GM04504 (cell line): ENCODE data around the gene S100A12.

Experiments
- DNase-seq: peaks from one replicate; pipeline ENCODE4 v3.0.0-alpha.2; 2012; ENCODE audit warnings: low read depth

The S100A12 gene

GRCh38 chr1:153367090-153367489, 8.3 kb downstream of the S100A12 start:
- no peak for DNase-seq

GRCh38 chr1:153366261-153366660, 9.2 kb downstream of the S100A12 start:
- DNase-seq = no peak

- DNase-seq = no peak
These were observed 9.7 kb downstream of the S100A12 start for GRCh38 chr1:153365696-153366095.

GRCh38 chr1:153364766-153365666, 10.4 kb downstream of the S100A12 start:
- no peak for DNase-seq

- no peak for DNase-seq
These were observed 11.3 kb downstream of the S100A12 start for GRCh38 chr1:153364156-153364555.

GRCh38 chr1:153363641-153364040, 11.8 kb downstream of the S100A12 start:
- DNase-seq = no peak

- DNase-seq = no peak
These were observed 13.1 kb downstream of the S100A12 start for GRCh38 chr1:153362187-153362775.

GRCh38 chr1:153361480-153362109, 13.8 kb downstream of the S100A12 start:
- no peak for DNase-seq

GRCh38 chr1:153360592-153361479, 14.6 kb downstream of the S100A12 start:
- no peak for DNase-seq

- no peak for DNase-seq
These were observed 15.2 kb downstream of the S100A12 start for GRCh38 chr1:153360190-153360589.

- no peak for DNase-seq
These were observed 16.2 kb downstream of the S100A12 start for GRCh38 chr1:153359241-153359640.

GRCh38 chr1:153358691-153358975, 16.8 kb downstream of the S100A12 start:
- DNase-seq = no peak

GRCh38 chr1:153357853-153358690, 17.3 kb downstream of the S100A12 start, which contains the start of gene S100A9:
Gene S100A9 (plus strand): TSS chr1:153357854. CDS start chr1:153358284, 430 bp downstream.
- no peak for DNase-seq

- no peak for DNase-seq
These were observed 18.2 kb downstream of the S100A12 start for GRCh38 chr1:153357076-153357852.

GRCh38 chr1:153356392-153357075, 18.9 kb downstream of the S100A12 start:
- DNase-seq = no peak

- DNase-seq = peak; percentile 8
These were observed 19.9 kb downstream of the S100A12 start for GRCh38 chr1:153355445-153356071.

GRCh38 chr1:153354515-153355193, 20.8 kb downstream of the S100A12 start:
- no peak for DNase-seq

- DNase-seq = no peak
These were observed 22.0 kb downstream of the S100A12 start for GRCh38 chr1:153353226-153353947.
